HEK293 (cell line): Measurements from ENCODE around the gene MRTFA.

Experiments used
- OVOL3 ChIP-seq: fragments of 450-650 bp; formaldehyde crosslinking; IDR thresholded peaks from 2 replicates; pipeline ENCODE4 v1.5.1; 2016; ENCODE audit warnings: missing biosample characterization, missing genetic modification characterization
- PRDM1 ChIP-seq: fragments of 450-650 bp; formaldehyde crosslinking; IDR thresholded peaks from 2 replicates; pipeline ENCODE4; 2016; ENCODE audit warnings: missing biosample characterization, missing genetic modification characterization
- ZNF24 ChIP-seq: fragments of 450-650 bp; formaldehyde crosslinking; IDR thresholded peaks from 2 replicates; pipeline ENCODE4 v1.5.1; 2016; ENCODE audit warnings: missing biosample characterization, missing genetic modification characterization
- ZNF747 ChIP-seq: fragments of 450-650 bp; formaldehyde crosslinking; IDR thresholded peaks from 2 replicates; pipeline ENCODE4 v1.5.1; 2016; ENCODE audit warnings: missing biosample characterization, missing genetic modification characterization
- TF ChIP-seq, protein P1 (sequence below): fragments of 450-650 bp; IDR thresholded peaks from 2 replicates; pipeline ENCODE4 v1.5.1; 2018; ENCODE audit warnings: missing biosample characterization, missing genetic modification characterization
- TF ChIP-seq, protein P2 (sequence below): fragments of 450-650 bp; formaldehyde crosslinking; IDR thresholded peaks from 2 replicates; pipeline ENCODE4 v1.5.1; 2016; ENCODE audit warnings: missing biosample characterization, missing genetic modification characterization

DNA sequence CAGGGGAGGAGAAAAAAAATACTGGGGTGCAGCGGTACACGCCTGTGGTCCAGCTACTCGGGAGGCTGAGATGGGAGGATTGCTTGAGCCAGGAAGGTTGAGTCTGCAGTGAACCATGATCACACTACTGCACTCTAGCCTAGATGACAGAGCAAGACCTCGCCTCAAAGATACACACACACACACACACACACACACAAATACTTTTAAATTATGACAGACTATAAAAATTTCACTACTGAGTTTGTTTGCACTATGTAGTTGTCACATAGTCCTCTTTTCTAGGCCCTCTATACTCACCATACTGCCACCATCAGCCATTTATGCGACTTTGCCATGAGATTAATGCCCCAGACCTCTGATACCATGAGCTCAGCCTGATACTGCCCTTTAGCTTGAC lies 109.6 kb downstream of the MRTFA start:
- TF ChIP-seq, protein P1, sequence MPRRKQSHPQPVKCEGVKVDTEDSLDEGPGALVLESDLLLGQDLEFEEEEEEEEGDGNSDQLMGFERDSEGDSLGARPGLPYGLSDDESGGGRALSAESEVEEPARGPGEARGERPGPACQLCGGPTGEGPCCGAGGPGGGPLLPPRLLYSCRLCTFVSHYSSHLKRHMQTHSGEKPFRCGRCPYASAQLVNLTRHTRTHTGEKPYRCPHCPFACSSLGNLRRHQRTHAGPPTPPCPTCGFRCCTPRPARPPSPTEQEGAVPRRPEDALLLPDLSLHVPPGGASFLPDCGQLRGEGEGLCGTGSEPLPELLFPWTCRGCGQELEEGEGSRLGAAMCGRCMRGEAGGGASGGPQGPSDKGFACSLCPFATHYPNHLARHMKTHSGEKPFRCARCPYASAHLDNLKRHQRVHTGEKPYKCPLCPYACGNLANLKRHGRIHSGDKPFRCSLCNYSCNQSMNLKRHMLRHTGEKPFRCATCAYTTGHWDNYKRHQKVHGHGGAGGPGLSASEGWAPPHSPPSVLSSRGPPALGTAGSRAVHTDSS (tag by site-specific recombination), result no peak
- TF ChIP-seq, protein P2, sequence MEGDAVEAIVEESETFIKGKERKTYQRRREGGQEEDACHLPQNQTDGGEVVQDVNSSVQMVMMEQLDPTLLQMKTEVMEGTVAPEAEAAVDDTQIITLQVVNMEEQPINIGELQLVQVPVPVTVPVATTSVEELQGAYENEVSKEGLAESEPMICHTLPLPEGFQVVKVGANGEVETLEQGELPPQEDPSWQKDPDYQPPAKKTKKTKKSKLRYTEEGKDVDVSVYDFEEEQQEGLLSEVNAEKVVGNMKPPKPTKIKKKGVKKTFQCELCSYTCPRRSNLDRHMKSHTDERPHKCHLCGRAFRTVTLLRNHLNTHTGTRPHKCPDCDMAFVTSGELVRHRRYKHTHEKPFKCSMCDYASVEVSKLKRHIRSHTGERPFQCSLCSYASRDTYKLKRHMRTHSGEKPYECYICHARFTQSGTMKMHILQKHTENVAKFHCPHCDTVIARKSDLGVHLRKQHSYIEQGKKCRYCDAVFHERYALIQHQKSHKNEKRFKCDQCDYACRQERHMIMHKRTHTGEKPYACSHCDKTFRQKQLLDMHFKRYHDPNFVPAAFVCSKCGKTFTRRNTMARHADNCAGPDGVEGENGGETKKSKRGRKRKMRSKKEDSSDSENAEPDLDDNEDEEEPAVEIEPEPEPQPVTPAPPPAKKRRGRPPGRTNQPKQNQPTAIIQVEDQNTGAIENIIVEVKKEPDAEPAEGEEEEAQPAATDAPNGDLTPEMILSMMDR (tag by site-specific recombination), result no peak
- TF ChIP-seq PRDM1 (tag by site-specific recombination) (no peak), ZNF24 (no peak), OVOL3 (tag by site-specific recombination) (no peak), ZNF747 (no peak)
